Measurements from ENCODE around the gene RSPRY1.
A peak's percentile ranks its signal among the peaks of the same experiment; 100 is the strongest.

Gene RSPRY1

GRCh38 chr16:57225978-57226377 lies 39.8 kb downstream of the RSPRY1 start:
- DNase-seq, result no peak

GRCh38 chr16:57226701-57227621 lies 40.8 kb downstream of the RSPRY1 start:
- DNase-seq, result no peak

- DNase-seq, result no peak
Observed at GRCh38 chr16:57229079-57229478, 43.0 kb downstream of the RSPRY1 start.

- no peak for DNase-seq
Observed at GRCh38 chr16:57231821-57232350, 45.8 kb downstream of the RSPRY1 start.

- DNase-seq, result no peak
Observed at GRCh38 chr16:57233944-57234706, 48.0 kb downstream of the RSPRY1 start.

GRCh38 chr16:57234707-57235092 lies 48.6 kb downstream of the RSPRY1 start:
- DNase-seq, result no peak

- peak in 1 of 5 donors; percentile 31 for DNase-seq
Observed at GRCh38 chr16:57235128-57236021, 49.2 kb downstream of the RSPRY1 start.

- DNase-seq, result no peak
Observed at GRCh38 chr16:57236022-57236350, 49.9 kb downstream of the RSPRY1 start.

GRCh38 chr16:57238682-57239081 lies 52.6 kb downstream of the RSPRY1 start:
- DNase-seq, result no peak

GRCh38 chr16:57239107-57239506 lies 53.0 kb downstream of the RSPRY1 start:
- DNase-seq, result no peak

- DNase-seq, result no peak
Observed at GRCh38 chr16:57240851-57241250, 54.7 kb downstream of the RSPRY1 start.

- DNase-seq, result no peak
Observed at GRCh38 chr16:57242650-57243049, 56.5 kb downstream of the RSPRY1 start.

GRCh38 chr16:57244463-57244766 lies 58.3 kb downstream of the RSPRY1 start:
- no peak for DNase-seq

GRCh38 chr16:57244767-57245471 lies 58.8 kb downstream of the RSPRY1 start, which contains the start of gene ARL2BP:
ARL2BP (plus strand) TSS chr16:57245259; CDS start chr16:57245368, 109 bp downstream.
- DNase-seq, result peak; percentile 94 to 96 (median 96)

GRCh38 chr16:57245472-57246113 lies 59.5 kb downstream of the RSPRY1 start:
- DNase-seq, result no peak

GRCh38 chr16:57251352-57251751 lies 65.2 kb downstream of the RSPRY1 start:
- no peak for DNase-seq

GRCh38 chr16:57252148-57252721 lies 66.1 kb downstream of the RSPRY1 start:
- no peak for DNase-seq

- DNase-seq, result no peak
Observed at GRCh38 chr16:57253466-57253865, 67.3 kb downstream of the RSPRY1 start.

- no peak for DNase-seq
Observed at GRCh38 chr16:57255686-57256415, 69.7 kb downstream of the RSPRY1 start.

- no peak for DNase-seq
Observed at GRCh38 chr16:57256601-57257395, 70.7 kb downstream of the RSPRY1 start.

Data from T-helper 1 cell (primary cell).